ENCODE data around the gene ARHGAP1. TPM values are rescaled to one million over a fixed set of nuclear protein-coding genes. Genes with fewer than 3 reads are reported as not detected.

ARHGAP1 gene
- total and polyA plus RNA-seq, 2 of the 13 experiments (the other 11 are each of a cell fraction or from before 2014, with no cell fraction given) = 18.6 to 30.3 TPM

GRCh38 chr11:46659908-46660307, 40.5 kb downstream of the ARHGAP1 start:
- no peaks in the 10 kb centered on the region for H3K79me2 ChIP-seq (ENCODE audit: insufficient read depth, low read length)
- intact Hi-C loops (cut with micrococcal nuclease; ENCODE audit: unreplicated experiment) (no loop called here), in situ Hi-C loops (cut with HindIII; ENCODE audit: extremely low pct_ligation_motif_present, low pct_unique_long_range_greater_than_20kb) (no loop called here)
- TF ChIP-seq NBN (conservative IDR thresholded peaks at IDR 0.05) (no peak), RORA (CRISPR knock-in tag; IDR thresholded peaks at IDR 0.05) (no peak), ZBTB33 (CRISPR knock-in tag; IDR thresholded peaks at IDR 0.05) (peak; percentile 54; the same call in 1 of the 2 replicates)
- 100% methylated on average over 1 of the region's 1 CpG for WGBS (ENCODE audit: low lambda C conversion rate)
- peaks cover 37 to 83% of the 10 kb centered on the region in 2 experiments for H3K36me3 ChIP-seq (replicated peaks in 1 of 2; ENCODE audit: control insufficient read depth in 1 of 2, insufficient read depth in 2 of 2, low read length in 2 of 2)
- H2AFZ ChIP-seq (ENCODE audit: low read length) = no peak overlapping the region
- BruUV-seq (replicated peaks) = no TSS peak
- H3K4me3 ChIP-seq (replicated peaks in 1 of 3; ENCODE audit: insufficient read depth in 1 of 3, low read depth in 2 of 3, low read length in 3 of 3) = no peak overlapping the region
- H4K20me1 ChIP-seq (ENCODE audit: insufficient read depth, low read length) = no peaks in the 10 kb centered on the region
- ATAC-seq (no peak), DNase-seq (ENCODE audit: low spot score) (no peak), FAIRE-seq (no peak)
- H3K27me3 ChIP-seq (ENCODE audit: control insufficient read depth in 1 of 2, insufficient read depth in 2 of 2, low read length in 2 of 2) = no peaks in the 10 kb centered on the region
- no peak overlapping the region for H3K4me2 ChIP-seq (ENCODE audit: low read depth, low read length)
- no peaks in the 10 kb centered on the region for H3K9me3 ChIP-seq (ENCODE audit: low read length)
- H3K27ac ChIP-seq (ENCODE audit: extremely low read length, insufficient read depth, low read length) = no peak overlapping the region
- ChIA-PET POLR2A (no interaction called here), CTCF (ENCODE audit: low intra/inter-chr PET ratio, low total read pairs) (no interaction called here)
- H3K9ac ChIP-seq (ENCODE audit: insufficient read depth, low read depth, low read length) = no peak overlapping the region
- no peaks in the 10 kb centered on the region for H3K4me1 ChIP-seq (ENCODE audit: insufficient read depth, low read length)

GRCh38 chr11:46658259-46658658, 42.2 kb downstream of the ARHGAP1 start:
- in situ Hi-C loops (cut with HindIII; ENCODE audit: extremely low pct_ligation_motif_present, low pct_unique_long_range_greater_than_20kb) = no loop called here
- no peaks in the 10 kb centered on the region for H3K27me3 ChIP-seq (ENCODE audit: control insufficient read depth in 1 of 2, insufficient read depth in 2 of 2, low read length in 2 of 2)
- 100% methylated on average over 4 of the region's 4 CpGs for WGBS (ENCODE audit: low lambda C conversion rate)
- TF ChIP-seq PCBP2 (optimal IDR thresholded peaks at IDR 0.05; ENCODE audit: low read depth, low read length, poor library complexity, severe bottlenecking) = no peak
- TF ChIP-seq ZNF788 (CRISPR knock-in tag; IDR thresholded peaks at IDR 0.05; ENCODE audit: borderline replicate concordance) = no peak
- no peak for TF ChIP-seq EEA1 (CRISPR knock-in tag; IDR thresholded peaks at IDR 0.05; ENCODE audit: borderline replicate concordance)
- TF ChIP-seq ZNF503 (CRISPR knock-in tag; IDR thresholded peaks at IDR 0.05) = no peak
- TF ChIP-seq ATF5 (CRISPR knock-in tag; IDR thresholded peaks at IDR 0.05; ENCODE audit: low read depth) = no peak
- no peak for TF ChIP-seq ZNF749 (CRISPR knock-in tag; IDR thresholded peaks at IDR 0.05; ENCODE audit: borderline replicate concordance)
- TF ChIP-seq ZBTB3 (CRISPR knock-in tag; IDR thresholded peaks at IDR 0.05; ENCODE audit: borderline replicate concordance, low read depth) = no peak
- no peak for TF ChIP-seq ZNF556 (CRISPR knock-in tag; IDR thresholded peaks at IDR 0.05; ENCODE audit: borderline replicate concordance)
- no peak for TF ChIP-seq ZNF83 (CRISPR knock-in tag; IDR thresholded peaks at IDR 0.05; ENCODE audit: borderline replicate concordance)
- no peak for TF ChIP-seq ZNF564 (CRISPR knock-in tag; IDR thresholded peaks at IDR 0.05)
- TF ChIP-seq ZNF251 (CRISPR knock-in tag; IDR thresholded peaks at IDR 0.05) = no peak
- TF ChIP-seq NFIC (IDR thresholded peaks at IDR 0.05; ENCODE audit: low read length) = no peak

More at GRCh38 chr11:46658259-46658658, 42.2 kb downstream of the ARHGAP1 start:
- intact Hi-C loops (cut with micrococcal nuclease; ENCODE audit: unreplicated experiment) = no loop called here
- H3K9me3 ChIP-seq (ENCODE audit: low read length) = no peaks in the 10 kb centered on the region
- no peak overlapping the region for H3K4me3 ChIP-seq (replicated peaks in 1 of 3; ENCODE audit: insufficient read depth in 1 of 3, low read depth in 2 of 3, low read length in 3 of 3)
- H3K4me2 ChIP-seq (ENCODE audit: low read depth, low read length) = no peak overlapping the region
- FAIRE-seq (no peak), ATAC-seq (no peak), DNase-seq (ENCODE audit: low spot score) (no peak)
- H3K9ac ChIP-seq (ENCODE audit: insufficient read depth, low read depth, low read length) = no peak overlapping the region
- ChIA-PET POLR2A (interaction anchor here (0.6 kb wide), 1 partner anchor 67 kb away, joined by 3 read pairs; no protein-coding TSS in a partner anchor), CTCF (ENCODE audit: low intra/inter-chr PET ratio, low total read pairs) (no interaction called here)
- H4K20me1 ChIP-seq (ENCODE audit: insufficient read depth, low read length) = no peaks in the 10 kb centered on the region
- H3K27ac ChIP-seq (ENCODE audit: extremely low read length, insufficient read depth, low read length) = no peak overlapping the region
- BruUV-seq (replicated peaks) = no TSS peak
- no peaks in the 10 kb centered on the region for H3K79me2 ChIP-seq (ENCODE audit: insufficient read depth, low read length)
- H3K36me3 ChIP-seq (replicated peaks in 1 of 2; ENCODE audit: control insufficient read depth in 1 of 2, insufficient read depth in 2 of 2, low read length in 2 of 2) = peaks cover 33 to 73% of the 10 kb centered on the region in 2 experiments
- no peak overlapping the region for H2AFZ ChIP-seq (ENCODE audit: low read length)
- H3K4me1 ChIP-seq (ENCODE audit: insufficient read depth, low read length) = no peaks in the 10 kb centered on the region

Measured in HepG2 (cell line).